H1 (cell line): Measurements from ENCODE around the gene HTR2C. TPM values are rescaled to one million over a fixed set of nuclear protein-coding genes. Genes with fewer than 3 reads are reported as not detected.

Experiments used
- CTCF ChIA-PET: fragments of 300-600 bp; sonication (Branson Sonifier 250); formaldehyde crosslinking; loops from one replicate; lab custom pipeline; 2021; ENCODE audit not compliant: partially characterized antibody; lab: Charles Lee
- POLR2A ChIA-PET: fragments of 300-600 bp; sonication (Branson Sonifier 250); formaldehyde crosslinking; loops from one replicate; lab custom pipeline; 2021; ENCODE audit warnings: inconsistent platforms; ENCODE audit not compliant: partially characterized antibody; lab: Charles Lee
- DNase-seq, 2 experiments: peaks; one replicate each; pipeline versions ENCODE4 v3.0.0 to v3.0.0-alpha.2; 2010 to 2022; ENCODE audit warnings: low spot score in 2 of 2, low read depth in 1 of 2, mixed read lengths in 1 of 2
- FAIRE-seq: peaks from 2 replicates; lab custom pipeline; 2011; peaks lifted over from hg19 to GRCh38; lab: Jason Lieb, UNC
- H2AFZ ChIP-seq: 2 replicates; pipeline ENCODE4 v1.8.1; 2012; ENCODE audit warnings: low read length, inconsistent platforms
- H2AK5ac ChIP-seq: 2 replicates; pipeline ENCODE4 v1.6.1; 2013; ENCODE audit warnings: low read depth, low read length
- H2BK120ac ChIP-seq: replicated peaks from 2 replicates; pipeline ENCODE3; 2013; ENCODE audit warnings: low read depth, low read length, inconsistent platforms
- H2BK12ac ChIP-seq: 2 replicates; pipeline ENCODE4 v1.6.1; 2013; ENCODE audit warnings: low read depth, low read length
- H2BK15ac ChIP-seq: 2 replicates; pipeline ENCODE4 v1.6.1; 2013; ENCODE audit warnings: low read length
- H2BK20ac ChIP-seq: 2 replicates; pipeline ENCODE4 v1.6.1; 2013; ENCODE audit warnings: low read length
- H2BK5ac ChIP-seq: 2 replicates; pipeline ENCODE4 v1.6.1; 2013; ENCODE audit warnings: low read depth, low read length
- H3K14ac ChIP-seq: 2 replicates; pipeline ENCODE4 v1.6.1; 2013; ENCODE audit warnings: inconsistent platforms; ENCODE audit not compliant: insufficient read length
- H3K18ac ChIP-seq: 2 replicates; pipeline ENCODE4 v1.6.1; 2013; ENCODE audit warnings: low read length; ENCODE audit errors: extremely low read depth
- H3K23ac ChIP-seq: 2 replicates; pipeline ENCODE4 v1.6.1; 2013; ENCODE audit warnings: inconsistent platforms; ENCODE audit not compliant: insufficient read length
- H3K23me2 ChIP-seq: 2 replicates; pipeline ENCODE4 v1.6.1; 2013; ENCODE audit warnings: low read depth, low read length
- H3K27ac ChIP-seq: 2 replicates; pipeline ENCODE4 v1.6.1; 2011; ENCODE audit warnings: low read depth, low read length, inconsistent platforms
- H3K27me3 ChIP-seq, 4 experiments: replicated peaks in 1 of 4; 1 replicate in 1 of 4; 2 replicates in 3 of 4; pipeline versions ENCODE4 v1.6.1 to v1.8.1; 2011 to 2013; ENCODE audit warnings: low read length in 3 of 4, mild to moderate bottlenecking in 3 of 4, inconsistent platforms in 2 of 4, mixed read lengths in 2 of 4, moderate library complexity in 1 of 4; ENCODE audit not compliant: control insufficient read depth in 3 of 4, insufficient read depth in 3 of 4; ENCODE audit errors: extremely low read depth in 1 of 4
- H3K36me3 ChIP-seq, 4 experiments: 2 replicates each; pipeline versions ENCODE4 v1.6.1 to v1.8.1; 2011 to 2013; ENCODE audit warnings: mild to moderate bottlenecking in 4 of 4, low read length in 3 of 4, moderate library complexity in 2 of 4, control low read depth in 1 of 4, inconsistent platforms in 1 of 4; ENCODE audit not compliant: insufficient read depth in 4 of 4, control insufficient read depth in 2 of 4
- H3K4ac ChIP-seq: replicated peaks from 2 replicates; pipeline ENCODE3; 2013; ENCODE audit warnings: low read length, low read depth, mixed read lengths, inconsistent platforms; ENCODE audit not compliant: insufficient read length
- H3K4me1 ChIP-seq, 4 experiments: replicated peaks in 1 of 4; 1 replicate in 1 of 4; 2 replicates in 3 of 4; pipeline versions ENCODE4 v1.6.1 to v1.8.1; 2011 to 2013; ENCODE audit warnings: low read length in 3 of 4, inconsistent platforms in 2 of 4, mixed read lengths in 1 of 4; ENCODE audit not compliant: insufficient read depth in 4 of 4, control insufficient read depth in 3 of 4
- H3K4me2 ChIP-seq, 2 experiments: 2 replicates each; pipeline versions ENCODE4 v1.6.1 to v1.8.1; 2011 to 2013; ENCODE audit warnings: low read depth in 2 of 2, low read length in 2 of 2, control low read depth in 1 of 2, inconsistent platforms in 1 of 2, mild to moderate bottlenecking in 1 of 2; ENCODE audit not compliant: insufficient read depth in 1 of 2
- H3K4me3 ChIP-seq, 4 experiments: fragments of 200-600, 300-600 bp in 1 of 4; sonication (generic), shearing (Covaris generic), sonication (Bioruptor Twin) in 1 of 4; 2 replicates each; pipeline versions ENCODE4 v1.5.1 to v1.8.1; 2011 to 2016; ENCODE audit warnings: low read length in 4 of 4, low read depth in 3 of 4, control low read depth in 2 of 4, inconsistent platforms in 2 of 4, mild to moderate bottlenecking in 2 of 4, mixed read lengths in 1 of 4, moderate library complexity in 1 of 4; ENCODE audit not compliant: insufficient read depth in 2 of 4; ENCODE audit errors: extremely low read depth in 1 of 4
- H3K56ac ChIP-seq: replicated peaks from 2 replicates; pipeline ENCODE3; 2013; ENCODE audit warnings: low read depth, mild to moderate bottlenecking, mixed read lengths, low read length, inconsistent platforms; ENCODE audit not compliant: insufficient read length
- H3K79me1 ChIP-seq: 2 replicates; pipeline ENCODE4 v1.6.1; 2013; ENCODE audit warnings: low read depth, low read length, control low read depth
- H3K79me2 ChIP-seq, 2 experiments: 2 replicates each; pipeline versions ENCODE4 v1.6.1 to v1.8.1; 2012 to 2013; ENCODE audit warnings: low read length in 2 of 2, mild to moderate bottlenecking in 2 of 2, inconsistent platforms in 1 of 2; ENCODE audit not compliant: insufficient read depth in 2 of 2, control insufficient read depth in 1 of 2
- H3K9ac ChIP-seq, 4 experiments: replicated peaks in 1 of 4; 1 replicate in 1 of 4; 2 replicates in 3 of 4; pipeline versions ENCODE4 v1.6.1 to v1.8.1; 2011 to 2013; ENCODE audit warnings: low read depth in 3 of 4, low read length in 3 of 4, control low read depth in 2 of 4, mild to moderate bottlenecking in 2 of 4, moderate library complexity in 2 of 4, inconsistent platforms in 1 of 4; ENCODE audit errors: extremely low read depth in 1 of 4
- H3K9me3 ChIP-seq, 2 experiments: 2 replicates each; pipeline versions ENCODE4 v1.6.1 to v1.8.1; 2012 to 2013; ENCODE audit warnings: mild to moderate bottlenecking in 2 of 2, moderate library complexity in 2 of 2, control low read depth in 1 of 2, inconsistent platforms in 1 of 2, low read depth in 1 of 2, low read length in 1 of 2, mixed read lengths in 1 of 2; ENCODE audit not compliant: insufficient read depth in 2 of 2
- H4K20me1 ChIP-seq, 2 experiments: replicated peaks in 1 of 2; 2 replicates each; pipeline versions ENCODE3 to v1.8.1; 2011 to 2013; ENCODE audit warnings: inconsistent platforms in 2 of 2, low read length in 2 of 2, mild to moderate bottlenecking in 1 of 2; ENCODE audit not compliant: insufficient read depth in 2 of 2, control insufficient read depth in 1 of 2
- H4K5ac ChIP-seq: 2 replicates; pipeline ENCODE4 v1.6.1; 2013; ENCODE audit warnings: low read length, low read depth, mixed read lengths, inconsistent platforms; ENCODE audit not compliant: insufficient read length
- H4K8ac ChIP-seq: 2 replicates; pipeline ENCODE4 v1.8.0; 2013; ENCODE audit warnings: mild to moderate bottlenecking, moderate library complexity, low read length, inconsistent platforms; ENCODE audit not compliant: insufficient read depth; ENCODE audit errors: extremely low read depth
- H4K91ac ChIP-seq: replicated peaks from 2 replicates; pipeline ENCODE3; 2013; ENCODE audit warnings: low read length, mixed read lengths, inconsistent platforms; ENCODE audit not compliant: insufficient read length
- BACH1 ChIP-seq: IDR thresholded peaks from 2 replicates; pipeline ENCODE4 v1.6.1; 2012; ENCODE audit warnings: low read length, improper control_type of control experiment
- CBX5 ChIP-seq: fragments of 300-800, 300-1000 bp; sonication (generic); IDR thresholded peaks from 2 replicates; pipeline ENCODE4 v1.7.1; 2016; ENCODE audit warnings: antibody characterized with exemption, low read length, low read depth
- CEBPB ChIP-seq: IDR thresholded peaks from 2 replicates; pipeline ENCODE4 v1.6.1; 2012; ENCODE audit warnings: low read depth, low read length
- GABPA ChIP-seq: IDR thresholded peaks from 2 replicates; pipeline ENCODE4 v1.6.1; 2011; ENCODE audit warnings: mild to moderate bottlenecking, low read length, moderate library complexity, borderline replicate concordance; ENCODE audit not compliant: insufficient read depth
- GTF2F1 ChIP-seq: IDR thresholded peaks from 2 replicates; pipeline ENCODE4 v1.6.1; 2012; ENCODE audit warnings: low read depth, low read length, improper control_type of control experiment, borderline replicate concordance
- JUND ChIP-seq: IDR thresholded peaks from 2 replicates; pipeline ENCODE4 v1.6.1; 2011; ENCODE audit warnings: mild to moderate bottlenecking, improper control_type of control experiment, low read length
- RAD21 ChIP-seq, 2 experiments: IDR thresholded peaks in 1 of 2; conservative IDR thresholded peaks in 1 of 2; 2 replicates each; pipeline ENCODE4 v1.6.1; 2011; ENCODE audit warnings: low read depth in 2 of 2, low read length in 2 of 2, improper control_type of control experiment in 1 of 2, inconsistent platforms in 1 of 2, mild to moderate bottlenecking in 1 of 2, moderate library complexity in 1 of 2
- RBBP5 ChIP-seq: IDR thresholded peaks from 2 replicates; pipeline ENCODE4 v1.7.1; 2012; ENCODE audit warnings: low read depth, mild to moderate bottlenecking, inconsistent platforms, low read length, moderate library complexity, borderline replicate concordance
- RXRA ChIP-seq: IDR thresholded peaks from 2 replicates; pipeline ENCODE4 v1.6.1; 2011; ENCODE audit warnings: low read depth, mild to moderate bottlenecking, low read length, moderate library complexity; ENCODE audit not compliant: insufficient read depth
- SP1 ChIP-seq: IDR thresholded peaks from 2 replicates; pipeline ENCODE4 v1.6.1; 2011; ENCODE audit warnings: low read depth, low read length
- SP4 ChIP-seq: IDR thresholded peaks from 2 replicates; pipeline ENCODE4 v1.6.1; 2012; ENCODE audit warnings: low read length, inconsistent platforms
- SUZ12 ChIP-seq: fragments of 200-600 bp; sonication (generic); IDR thresholded peaks from 2 replicates; pipeline ENCODE4 v1.6.1; 2012; ENCODE audit warnings: mild to moderate bottlenecking, inconsistent platforms, low read length, moderate library complexity, mixed read lengths
- TBP ChIP-seq: IDR thresholded peaks from 2 replicates; pipeline ENCODE4 v1.6.1; 2011; ENCODE audit warnings: low read depth, low read length, improper control_type of control experiment
- USF2 ChIP-seq: IDR thresholded peaks from 2 replicates; pipeline ENCODE4 v1.6.1; 2011; ENCODE audit warnings: low read length, improper control_type of control experiment
- whole genome bisulfite sequencing, 2 experiments: shearing (Covaris generic) in 1 of 2; methylation state at CpG; one replicate each; pipeline versions ENCODE4 v1.1.6 to v1.1.7; 2013 to 2015; ENCODE audit warnings: low lambda C conversion rate in 2 of 2, mixed read lengths in 2 of 2, inconsistent platforms in 1 of 2, low coverage in 1 of 2, missing lambda C conversion rate in 1 of 2; ENCODE audit not compliant: insufficient replicate concordance in 2 of 2, insufficient coverage in 1 of 2, insufficient read length in 1 of 2; ENCODE audit errors: extremely low coverage in 1 of 2, missing lambda C conversion rate in 1 of 2; 5-methylcytosine and 5-hydroxymethylcytosine counted together
- polyA plus RNA-seq, 7 experiments: library from polyadenylated mRNA; depleted of rRNA in 3 of 7; stranded (reverse) in 5 of 7; unstranded in 2 of 7; fragments of >200 nt in 5 of 7; fragments of 200-250 nt in 2 of 7; gene quantifications; 1 replicate in 5 of 7; 2 replicates in 1 of 7; 4 replicates in 1 of 7; pipeline versions ENCODE4 v1.2.1 to v1.2.3, GENCODE V29; 2011 to 2013; ENCODE audit warnings: missing spikeins in 2 of 7, mixed read lengths in 2 of 7
- total RNA-seq: library from RNA; stranded (reverse); fragmentation: NEBNext Ultra II Directional; extraction: Animal tissue kit (Norgen Biotek cat#: 25700); gene quantifications from 2 replicates; pipeline ENCODE4 v1.2.1, GENCODE V29; 2021

HTR2C gene
- total and polyA plus RNA-seq, 2 of the 8 experiments (the other 6 are each of a cell fraction or from before 2014, with no cell fraction given) = 1.7 to 2.0 TPM

- H3K4me3 ChIP-seq = no peak overlapping the region
- H3K9ac ChIP-seq = no peak overlapping the region
- POLR2A ChIA-PET = no interaction called here
- no peak overlapping the region for H2AFZ ChIP-seq
- H3K4me2 ChIP-seq = no peak overlapping the region
- no peak overlapping the region for H2BK120ac ChIP-seq
- no peak overlapping the region for H3K27ac ChIP-seq
- H3K36me3 ChIP-seq = no peaks in the 10 kb centered on the region
- no peaks in the 10 kb centered on the region for H3K9me3 ChIP-seq
- H3K79me2 ChIP-seq = no peaks in the 10 kb centered on the region
- H2BK20ac ChIP-seq = no peak overlapping the region
- CTCF ChIA-PET = no interaction called here
- H4K5ac ChIP-seq = no peak overlapping the region
- H4K20me1 ChIP-seq = no peaks in the 10 kb centered on the region
- no peak overlapping the region for H2BK15ac ChIP-seq
- DNase-seq (no peak), FAIRE-seq (no peak)
- no peak overlapping the region for H2AK5ac ChIP-seq
- H2BK12ac ChIP-seq = no peak overlapping the region
- H3K56ac ChIP-seq = no peak overlapping the region
- no peak overlapping the region for H3K4ac ChIP-seq
- H3K79me1 ChIP-seq = no peaks in the 10 kb centered on the region
- peaks cover 0 to 19% (median 4%) of the 10 kb centered on the region in 4 experiments; a peak in 4 of 7 replicates for H3K4me1 ChIP-seq
- H3K27me3 ChIP-seq = no peaks in the 10 kb centered on the region
- no peaks in the 10 kb centered on the region for H3K23me2 ChIP-seq
- no peak overlapping the region for H3K14ac ChIP-seq
- no peak overlapping the region for H4K8ac ChIP-seq
- no peak overlapping the region for H4K91ac ChIP-seq
- H2BK5ac ChIP-seq = no peak overlapping the region
- no peak overlapping the region for H3K18ac ChIP-seq
- 100% methylated on average over 2 of the region's 2 CpGs; no CpG with 5 or more reads in 1 of the 2 experiments for WGBS, 2 experiments
- H3K23ac ChIP-seq = no peak overlapping the region
- no peak for TF ChIP-seq RBBP5
- no peak for TF ChIP-seq SP4
- no peak for TF ChIP-seq CEBPB
- TF ChIP-seq BACH1 = no peak
- no peak for TF ChIP-seq SP1
- no peak for TF ChIP-seq RAD21 (IDR thresholded peaks at IDR 0.05 in 1 of 2, conservative IDR thresholded peaks at IDR 0.05 in 1 of 2; ENCODE audit: low read depth in 2 of 2, low read length in 2 of 2)
- TF ChIP-seq TBP = no peak
- TF ChIP-seq GTF2F1 = no peak
- no peak for TF ChIP-seq USF2
- no peak for TF ChIP-seq CBX5
- no peak for TF ChIP-seq JUND
- no peak for TF ChIP-seq GABPA
- no peak for TF ChIP-seq SUZ12
- no peak for TF ChIP-seq RXRA
These were observed 321.4 kb downstream of the HTR2C start for GRCh38 chrX:114905251-114905650.
